G401.6 (cell line): Measurements from ENCODE around the gene KRTAP19-6.
"Not testable (repeated sequence)": the region's sequence is repeated elsewhere in the genome, so short reads cannot be mapped to it uniquely, and the experiment has no call there.

ENCODE experiments used
- FAIRE-seq: peaks from 2 replicates; lab custom pipeline; 2012; peaks lifted over from hg19 to GRCh38; lab: Jason Lieb, UNC

The KRTAP19-6 gene

GRCh38 chr21:30541764-30542163 lies at the start of gene KRTAP19-6:
TSS of gene KRTAP19-6 (minus strand) at chr21:30541864. CDS start at chr21:30541833, 31 bp downstream.
- no peak for FAIRE-seq

DNA sequence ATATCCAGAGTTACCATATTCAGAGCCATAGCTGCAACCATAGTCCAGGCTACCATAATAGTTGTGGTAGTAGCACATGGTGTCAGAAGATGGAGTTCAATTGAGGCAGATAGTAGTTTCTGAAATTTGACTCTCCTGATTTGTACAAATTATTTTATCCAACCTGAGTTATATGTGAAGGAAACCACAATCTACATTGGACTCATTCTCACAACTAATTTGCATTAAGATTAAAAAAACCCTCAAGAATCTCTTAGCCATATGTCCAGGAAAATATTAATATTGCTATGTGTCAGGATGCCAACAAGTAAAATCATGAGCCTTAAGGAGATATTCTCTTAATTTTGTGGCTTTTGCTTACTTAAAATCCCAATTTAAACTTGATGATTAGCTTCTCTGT lies 48.6 kb upstream of the KRTAP19-6 start, which contains the start of gene KRTAP22-2:
Gene KRTAP22-2 (minus strand): TSS at position 101 of the 400 bp plus-strand sequence.
- no peak for FAIRE-seq

GRCh38 chr21:30582870-30583269 lies 41.2 kb upstream of the KRTAP19-6 start:
- no peak for FAIRE-seq

DNA sequence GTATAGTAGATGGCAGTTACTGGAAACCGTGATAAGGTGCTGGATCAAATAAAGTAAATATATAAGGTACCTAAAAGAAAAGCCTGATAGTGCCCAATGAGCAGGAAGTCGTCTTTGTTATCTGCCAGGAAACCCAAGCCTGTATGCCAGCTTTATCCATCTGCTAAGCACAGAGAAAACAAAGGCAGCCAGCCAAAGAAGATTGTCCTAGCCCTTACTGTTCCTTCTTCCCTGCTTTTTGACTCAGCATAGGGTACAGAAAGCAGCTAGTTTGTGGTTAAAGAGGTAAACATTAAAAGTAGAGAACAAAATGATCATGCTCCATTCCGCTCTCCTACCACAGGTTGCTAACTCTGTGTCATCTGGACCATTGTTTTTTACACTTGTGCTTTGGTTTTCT lies 38.5 kb upstream of the KRTAP19-6 start:
- no peak for FAIRE-seq

DNA sequence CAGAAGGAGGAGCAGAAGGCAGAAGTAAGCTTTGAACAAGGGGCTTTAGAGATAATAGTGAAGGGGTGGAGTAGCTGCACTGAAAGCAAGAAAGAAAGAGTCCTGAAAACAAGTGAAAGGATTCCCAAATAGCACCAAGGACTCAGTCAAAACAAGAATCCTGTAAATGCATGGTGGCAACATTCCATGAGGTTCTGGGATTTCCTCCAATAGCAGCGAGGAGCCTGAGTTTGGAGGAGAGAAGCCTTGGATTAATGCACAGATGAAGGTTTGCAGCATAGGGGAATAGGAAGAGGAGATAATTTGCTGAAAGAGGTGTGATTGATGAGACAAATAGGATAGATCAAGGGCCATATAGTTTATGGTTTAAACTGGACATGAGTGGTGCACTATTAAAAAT lies 37.7 kb upstream of the KRTAP19-6 start:
- no peak for FAIRE-seq

- FAIRE-seq = no peak
These were observed 36.1 kb upstream of the KRTAP19-6 start for GRCh38 chr21:30577766-30578165.

DNA sequence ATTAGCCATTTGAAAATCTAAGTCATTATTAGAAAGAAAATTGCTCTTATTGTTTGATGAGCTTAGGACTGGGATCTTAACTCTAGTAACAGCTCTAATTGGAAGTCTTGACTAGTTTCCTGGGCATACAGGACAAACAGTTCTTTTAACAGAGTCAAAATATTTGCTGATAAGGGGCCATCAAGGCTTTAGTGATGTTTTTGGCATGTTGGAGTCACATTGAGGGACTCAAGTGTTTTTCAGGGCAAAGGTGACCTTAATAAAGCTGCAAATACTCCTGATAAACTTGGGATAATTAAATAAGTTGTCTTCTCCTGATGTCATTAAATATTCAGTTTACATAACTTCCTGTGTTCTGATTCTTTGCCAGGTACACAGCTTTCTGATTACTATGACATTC lies 26.0 kb upstream of the KRTAP19-6 start:
- no peak for FAIRE-seq

GRCh38 chr21:30563630-30564029 lies 22.0 kb upstream of the KRTAP19-6 start:
- no peak for FAIRE-seq

- FAIRE-seq = no peak
These were observed 21.4 kb upstream of the KRTAP19-6 start for GRCh38 chr21:30563072-30563471.

GRCh38 chr21:30561957-30562356 lies 20.3 kb upstream of the KRTAP19-6 start:
- FAIRE-seq = no peak

DNA sequence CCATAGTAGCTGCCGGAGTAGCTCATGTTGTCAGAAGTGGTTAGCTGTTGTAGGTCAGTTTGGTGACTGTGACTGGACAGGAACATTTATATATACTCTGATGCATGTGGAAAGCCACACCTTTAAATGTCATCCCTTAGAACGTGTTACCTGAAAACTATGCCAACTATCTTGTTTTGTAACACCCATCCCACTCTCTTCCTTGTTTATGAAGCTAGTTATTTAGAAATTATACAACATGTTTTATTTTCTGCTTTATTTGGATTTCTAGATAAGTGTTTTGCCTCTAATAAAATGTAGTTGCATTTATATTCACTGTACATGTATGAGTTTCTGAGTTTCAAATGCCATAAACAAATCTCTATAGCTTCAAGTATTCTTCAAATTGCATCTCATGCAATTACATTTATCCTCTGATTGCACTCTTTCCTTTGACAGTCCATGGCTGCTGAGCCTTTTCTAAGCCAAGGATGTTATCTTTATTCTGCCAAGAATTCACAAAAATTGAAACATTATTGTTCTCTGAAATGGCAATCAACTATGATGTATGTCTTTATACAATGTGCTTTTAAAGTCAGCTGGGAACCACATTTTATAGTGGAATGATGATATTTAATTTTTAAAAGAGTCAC lies 19.7 kb upstream of the KRTAP19-6 start, which contains the start of gene KRTAP19-7:
Gene KRTAP19-7 (minus strand): TSS at position 51 of the 632 bp plus-strand sequence. CDS start 25 bp downstream, at position 26.
- no peak for FAIRE-seq

GRCh38 chr21:30555095-30555494 lies 13.4 kb upstream of the KRTAP19-6 start:
- no peak for FAIRE-seq

- no peak for FAIRE-seq
These were observed 11.1 kb upstream of the KRTAP19-6 start for GRCh38 chr21:30552782-30553181.

GRCh38 chr21:30518876-30519275 lies 22.8 kb downstream of the KRTAP19-6 start:
- no peak for FAIRE-seq

GRCh38 chr21:30515681-30516080 lies 26.0 kb downstream of the KRTAP19-6 start:
- no peak for FAIRE-seq

DNA sequence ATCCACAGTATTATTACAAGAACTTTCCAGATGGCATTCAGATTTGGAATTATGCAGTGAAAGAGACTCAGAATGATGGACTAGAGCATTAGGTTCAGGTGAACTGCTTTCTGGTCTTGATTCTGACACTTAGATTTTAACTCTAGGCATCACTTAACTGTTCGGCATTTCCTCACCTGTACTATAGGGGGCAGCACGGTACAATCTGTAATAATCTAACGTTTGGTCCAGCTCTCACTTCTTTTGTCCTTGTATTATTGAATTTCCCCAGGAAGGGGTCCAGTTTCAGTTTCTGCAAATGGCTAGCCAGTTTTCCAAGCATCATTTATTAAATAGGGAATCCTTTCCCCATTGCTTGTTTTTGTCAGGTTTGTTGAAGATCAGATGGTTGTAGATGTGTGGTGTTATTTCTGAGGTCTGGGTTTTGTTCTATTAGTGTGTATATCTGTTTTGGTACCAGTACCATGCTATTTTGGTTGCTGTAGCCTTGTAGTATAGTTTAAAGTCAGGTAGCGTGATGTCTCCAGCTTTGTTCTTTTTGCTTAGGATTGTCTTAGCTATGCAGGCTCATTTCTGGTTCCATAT lies 36.0 kb downstream of the KRTAP19-6 start:
- not testable (repeated sequence) for FAIRE-seq

DNA sequence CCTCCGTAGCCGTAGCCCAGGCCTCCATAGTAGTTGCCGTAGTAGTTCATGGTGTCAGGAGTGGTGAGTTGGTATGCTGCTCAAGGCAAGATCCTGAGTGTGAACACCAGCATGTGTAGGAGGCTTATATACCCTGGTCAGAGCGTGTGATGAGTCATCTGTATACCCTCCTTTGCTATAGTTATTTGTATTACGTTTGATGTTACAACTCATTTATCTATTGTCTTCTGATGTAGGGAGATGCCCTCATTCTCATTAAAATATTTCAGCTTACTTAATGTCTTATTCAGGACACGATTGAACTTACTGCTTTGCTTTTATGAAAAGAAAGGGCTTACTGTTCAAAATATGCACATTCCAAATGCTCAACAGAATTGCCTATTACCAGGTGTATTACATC lies 39.6 kb downstream of the KRTAP19-6 start, which contains the start of gene KRTAP19-5:
Gene KRTAP19-5 (minus strand): TSS at position 101 of the 400 bp plus-strand sequence. CDS start 51 bp downstream, at position 50.
- FAIRE-seq = no peak

DNA sequence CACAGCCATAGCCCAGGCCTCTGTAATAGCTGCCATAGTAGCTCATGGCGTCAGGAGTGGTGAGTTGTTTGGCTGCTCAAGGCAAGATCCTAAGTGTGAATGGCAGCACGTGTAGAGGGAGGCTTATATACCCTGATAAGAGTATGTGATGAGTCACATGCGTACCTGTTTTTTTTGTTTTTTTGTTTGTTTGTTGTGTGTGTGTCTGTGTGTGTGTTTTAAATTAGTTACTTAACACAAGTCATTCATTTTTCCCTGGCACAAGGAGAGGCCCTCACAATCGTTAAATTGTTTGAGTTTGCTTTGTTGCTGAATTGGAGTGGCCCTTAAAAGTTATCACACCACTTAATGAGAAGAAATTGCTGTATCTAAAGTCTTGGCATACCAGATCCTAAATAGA lies 44.6 kb downstream of the KRTAP19-6 start, which contains the start of gene KRTAP19-4:
Gene KRTAP19-4 (minus strand): TSS at position 101 of the 400 bp plus-strand sequence. CDS start 55 bp downstream, at position 46.
- no peak for FAIRE-seq

- FAIRE-seq = no peak
These were observed 49.7 kb downstream of the KRTAP19-6 start, which contains the start of gene KRTAP19-3 for GRCh38 chr21:30491963-30492428. TSS of gene KRTAP19-3 (minus strand) at chr21:30492013. CDS start at chr21:30491957, 56 bp downstream.
